GM19023 (cell line): ENCODE results near the gene KIFC1.
"Not testable (repeated sequence)": the region's sequence is repeated elsewhere in the genome, so short reads cannot be mapped to it uniquely, and the experiment has no call there.

Experiments
- ATAC-seq: cut with Tn5 transposase; IDR thresholded peaks from one replicate; pipeline ENCODE4 v1.9.1; 2021; ENCODE audit warnings: mild to moderate bottlenecking, moderate library complexity; ENCODE audit not compliant: unreplicated experiment

The KIFC1 gene

DNA sequence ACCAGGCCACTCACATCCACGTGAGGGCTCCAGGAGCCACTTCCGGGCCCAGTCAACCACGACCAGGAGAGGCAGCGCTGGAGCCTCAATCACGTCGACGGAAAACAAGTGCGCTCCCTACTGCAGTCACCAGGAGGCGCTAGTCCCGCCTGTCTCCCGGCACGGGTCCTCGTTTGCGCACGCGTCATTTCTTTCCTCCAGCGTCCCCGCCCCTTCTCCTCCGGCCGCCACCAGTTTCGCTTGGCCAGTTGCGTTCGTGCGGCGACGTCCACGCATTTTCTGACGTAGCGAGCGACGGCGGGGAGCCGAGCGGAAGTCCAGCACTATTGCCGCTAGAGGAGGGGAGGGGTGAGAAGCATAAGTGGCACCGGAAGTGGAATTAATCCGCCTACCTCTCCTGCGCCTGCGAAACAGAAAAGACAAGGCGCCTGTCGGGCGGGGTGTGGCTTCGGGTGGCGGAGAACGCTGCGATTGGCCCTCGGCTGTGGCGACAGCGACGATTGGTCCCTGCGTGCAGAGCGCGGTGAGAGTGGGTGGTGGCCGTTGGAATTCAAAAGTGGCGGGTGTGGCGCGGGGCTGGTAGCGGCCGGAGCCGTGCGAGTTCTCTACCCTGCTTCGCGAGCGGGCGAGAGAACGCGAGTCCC is at the start of gene KIFC1:
KIFC1 (plus strand) TSS at position 546 of the 644 bp plus-strand sequence. CDS start 163 bp downstream, outside the sequence.
- peak; percentile 89 for ATAC-seq

DNA sequence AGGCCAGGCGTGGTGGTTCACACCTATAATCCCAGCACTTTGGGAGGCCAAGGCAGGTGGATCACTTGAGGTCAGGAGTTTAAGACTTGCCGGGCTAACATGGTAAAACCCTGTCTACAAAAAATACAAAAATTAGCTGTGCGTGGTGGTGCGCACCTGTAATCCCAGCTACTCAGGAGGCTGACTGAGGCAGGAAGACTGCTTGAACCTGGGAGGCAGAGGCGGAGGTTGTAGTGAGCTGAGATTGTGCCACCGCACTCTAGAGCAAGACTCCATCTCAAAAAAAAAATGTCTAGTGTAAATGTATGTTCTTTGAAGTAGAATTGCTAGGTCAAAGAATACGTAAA is 48.0 kb upstream of the KIFC1 start:
- not testable (repeated sequence) for ATAC-seq

DNA sequence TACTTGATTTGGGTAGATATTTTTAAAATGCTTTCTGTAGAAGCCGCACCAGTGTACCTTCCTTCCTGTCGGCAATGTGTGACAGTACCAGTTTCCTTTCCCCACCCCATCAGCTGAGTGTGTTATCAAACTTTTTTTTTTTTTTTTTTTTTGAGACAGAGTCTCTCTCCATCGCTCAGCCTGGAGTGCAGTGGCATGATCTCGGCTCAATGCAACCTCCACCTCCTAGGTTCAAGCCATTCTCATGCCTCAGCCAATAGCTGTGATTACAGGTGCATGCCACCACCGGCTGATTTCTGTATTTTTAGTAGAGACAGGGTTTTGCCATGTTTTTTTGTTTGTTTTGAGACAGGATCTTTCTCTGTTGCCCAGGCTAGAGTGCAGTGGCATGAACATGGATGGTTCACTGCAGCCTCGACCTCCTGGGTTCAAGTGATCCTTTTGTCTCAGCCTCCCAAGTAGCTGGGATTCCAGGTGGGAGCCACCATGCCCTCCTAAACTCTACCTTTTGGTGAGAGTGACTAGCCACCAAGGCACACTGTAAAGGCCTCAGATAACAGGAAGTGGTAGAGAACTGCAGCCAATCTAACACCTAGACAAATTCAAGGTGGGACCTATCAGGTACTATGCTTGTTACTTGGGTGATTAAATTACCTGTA is 47.5 kb upstream of the KIFC1 start:
- no peak for ATAC-seq

DNA sequence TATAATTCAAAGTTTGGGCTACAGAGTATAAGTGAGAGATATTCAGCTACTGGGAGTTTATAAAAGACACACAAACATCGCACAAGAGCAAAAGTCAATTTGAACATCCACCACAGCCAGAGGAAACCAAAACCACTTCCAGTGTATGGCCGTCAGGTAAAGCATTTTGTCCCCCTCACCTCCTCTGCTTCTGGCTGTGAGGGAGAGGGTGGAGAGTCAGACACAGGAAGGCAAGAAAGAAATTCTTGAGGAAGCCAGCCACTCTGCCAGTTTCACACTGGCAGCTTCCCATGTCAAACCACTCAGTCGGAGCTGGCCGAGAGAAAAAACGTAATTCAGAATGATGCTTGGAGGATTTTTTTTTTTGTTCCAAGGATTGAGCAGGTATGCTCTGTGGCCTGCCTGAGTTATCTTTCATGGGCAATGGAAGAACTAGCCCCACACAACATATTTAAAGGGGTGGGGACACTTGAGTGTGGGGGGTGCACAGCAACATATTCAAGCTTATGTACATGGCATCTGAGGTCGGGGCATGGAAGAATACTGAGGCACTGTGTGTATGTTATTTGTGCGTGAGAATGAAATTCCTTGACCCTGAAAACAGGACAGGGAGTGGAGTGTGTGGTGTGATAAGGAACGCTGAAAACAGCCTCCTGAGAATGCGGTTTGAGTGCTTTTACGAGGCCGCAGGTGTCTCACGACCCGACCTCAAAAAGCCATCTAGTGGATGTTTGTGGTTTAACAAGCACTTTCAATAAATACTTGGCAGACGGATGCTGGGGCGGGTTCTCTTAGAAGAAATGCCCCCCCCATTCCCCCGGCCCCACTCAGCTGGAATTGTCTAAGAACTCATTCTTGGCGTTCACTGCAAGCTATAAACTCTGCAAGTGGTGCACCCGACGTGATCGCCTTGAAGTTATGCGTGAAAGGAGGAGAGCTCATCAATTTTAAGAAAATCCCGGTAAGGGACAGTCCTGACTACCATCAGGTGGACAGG is 46.6 kb upstream of the KIFC1 start:
- no peak for ATAC-seq

DNA sequence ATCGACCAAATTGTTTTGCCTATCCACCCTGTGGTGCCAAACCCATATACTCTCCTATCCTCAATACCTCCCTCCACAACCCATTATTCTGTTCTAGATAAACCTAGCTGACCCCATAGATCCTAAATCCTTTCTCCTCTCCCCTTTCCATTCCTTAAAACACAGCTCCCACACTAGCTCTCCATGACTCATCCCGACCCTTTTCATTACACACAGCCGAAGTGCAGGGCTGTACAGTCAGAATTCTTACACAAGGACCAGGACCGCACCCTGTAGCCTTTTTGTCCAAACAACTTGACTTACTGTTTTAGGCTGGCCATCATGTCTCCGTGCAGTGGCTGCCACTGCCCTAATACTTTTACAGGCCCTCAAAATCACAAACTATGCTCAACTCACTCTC is 44.7 kb upstream of the KIFC1 start:
- not testable (repeated sequence) for ATAC-seq

DNA sequence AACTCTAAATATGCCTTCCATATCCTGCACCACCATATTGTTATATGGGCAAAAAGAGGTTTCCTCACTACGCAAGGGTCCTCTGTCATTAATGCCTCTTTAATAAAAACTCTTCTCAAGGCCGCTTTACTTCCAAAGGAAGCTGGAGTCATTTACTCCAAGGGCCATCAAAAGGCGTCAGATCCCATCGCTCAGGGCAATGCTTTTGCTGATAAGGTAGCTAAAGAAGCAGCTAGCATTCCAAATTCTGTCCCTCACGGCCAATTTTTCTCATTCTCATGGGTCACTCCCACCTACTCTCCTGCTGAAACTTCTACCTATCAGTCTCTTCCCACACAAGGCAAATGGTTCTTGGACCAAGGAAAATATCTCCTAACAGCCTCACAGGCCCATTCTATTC is 43.8 kb upstream of the KIFC1 start:
- no peak for ATAC-seq

DNA sequence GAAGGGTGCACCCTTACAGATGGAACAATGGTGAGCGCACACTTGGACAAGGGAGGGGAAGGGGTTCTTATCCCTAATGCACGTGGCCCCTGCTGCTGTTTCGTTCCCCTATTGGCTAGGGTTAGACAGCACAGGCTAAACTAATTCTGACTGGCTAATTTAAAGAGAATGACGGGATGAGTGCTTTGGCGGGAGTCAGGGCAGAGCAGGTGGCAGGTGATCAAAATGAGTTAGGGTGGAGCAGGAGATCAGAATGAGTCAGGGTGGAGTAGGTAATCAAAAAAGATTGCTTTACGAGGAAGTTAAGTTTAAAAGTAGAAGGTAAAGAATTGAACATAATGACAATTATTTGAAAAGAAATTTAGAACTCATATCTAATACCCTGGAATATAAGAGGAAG is 35.8 kb upstream of the KIFC1 start:
- ATAC-seq, result not testable (repeated sequence)

- no peak for ATAC-seq
These were observed 35.3 kb upstream of the KIFC1 start for GRCh38 chr6:33356295-33356694.

DNA sequence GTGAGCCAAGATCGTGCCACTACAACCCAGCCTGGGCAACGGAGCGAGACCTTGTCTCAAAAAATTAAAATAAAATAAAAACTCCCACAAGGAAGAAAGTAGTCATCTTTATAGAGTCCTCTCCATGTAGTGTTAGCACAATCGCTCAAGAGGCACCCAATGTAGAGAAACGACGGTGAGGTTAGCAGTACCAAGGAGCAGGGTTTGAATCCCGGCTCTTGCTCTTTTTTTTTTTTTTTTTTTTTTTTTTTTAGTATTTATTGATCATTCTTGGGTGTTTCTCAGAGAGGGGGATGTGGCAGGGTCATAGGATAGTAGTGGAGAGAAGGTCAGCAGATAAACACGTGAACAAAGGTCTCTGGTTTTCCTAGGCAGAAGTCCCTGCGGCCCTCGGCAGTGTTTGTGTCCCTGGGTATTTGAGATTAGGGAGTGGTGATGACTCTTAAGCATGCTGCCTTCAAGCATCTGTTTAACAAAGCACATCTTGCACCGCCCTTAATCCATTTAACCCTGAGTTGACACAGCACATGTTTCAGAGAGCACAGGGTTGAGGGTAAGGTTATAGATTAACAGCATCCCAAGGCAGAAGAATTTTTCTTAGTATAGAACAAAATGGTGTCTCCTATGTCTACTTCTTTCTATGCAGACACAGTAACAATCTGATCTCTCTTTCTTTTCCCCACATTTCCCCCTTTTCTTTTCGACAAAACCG is 34.3 kb upstream of the KIFC1 start:
- not testable (repeated sequence) for ATAC-seq

GRCh38 chr6:33359331-33359730 is 32.3 kb upstream of the KIFC1 start:
- no peak for ATAC-seq

DNA sequence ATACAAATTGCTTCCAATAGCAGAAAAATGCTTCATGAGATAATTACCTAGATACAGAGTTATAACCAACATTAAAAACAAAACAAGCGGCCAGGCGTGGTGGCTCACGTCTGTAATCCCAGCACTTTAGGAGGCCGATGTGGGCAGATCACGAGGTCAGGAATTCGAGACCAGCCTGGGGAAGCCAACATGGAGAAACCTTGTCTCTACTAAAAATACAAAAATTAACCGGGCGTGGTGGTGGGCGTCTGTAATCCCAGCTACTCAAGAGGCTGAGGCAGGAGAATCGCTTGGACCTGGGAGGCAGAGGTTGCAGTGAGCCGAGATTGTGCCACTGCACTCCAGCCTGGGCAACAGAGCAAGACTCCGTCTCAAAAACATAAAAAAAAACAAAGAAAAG is 28.1 kb upstream of the KIFC1 start:
- not testable (repeated sequence) for ATAC-seq

GRCh38 chr6:33364475-33365205 is 27.0 kb upstream of the KIFC1 start:
- not testable (repeated sequence) for ATAC-seq

DNA sequence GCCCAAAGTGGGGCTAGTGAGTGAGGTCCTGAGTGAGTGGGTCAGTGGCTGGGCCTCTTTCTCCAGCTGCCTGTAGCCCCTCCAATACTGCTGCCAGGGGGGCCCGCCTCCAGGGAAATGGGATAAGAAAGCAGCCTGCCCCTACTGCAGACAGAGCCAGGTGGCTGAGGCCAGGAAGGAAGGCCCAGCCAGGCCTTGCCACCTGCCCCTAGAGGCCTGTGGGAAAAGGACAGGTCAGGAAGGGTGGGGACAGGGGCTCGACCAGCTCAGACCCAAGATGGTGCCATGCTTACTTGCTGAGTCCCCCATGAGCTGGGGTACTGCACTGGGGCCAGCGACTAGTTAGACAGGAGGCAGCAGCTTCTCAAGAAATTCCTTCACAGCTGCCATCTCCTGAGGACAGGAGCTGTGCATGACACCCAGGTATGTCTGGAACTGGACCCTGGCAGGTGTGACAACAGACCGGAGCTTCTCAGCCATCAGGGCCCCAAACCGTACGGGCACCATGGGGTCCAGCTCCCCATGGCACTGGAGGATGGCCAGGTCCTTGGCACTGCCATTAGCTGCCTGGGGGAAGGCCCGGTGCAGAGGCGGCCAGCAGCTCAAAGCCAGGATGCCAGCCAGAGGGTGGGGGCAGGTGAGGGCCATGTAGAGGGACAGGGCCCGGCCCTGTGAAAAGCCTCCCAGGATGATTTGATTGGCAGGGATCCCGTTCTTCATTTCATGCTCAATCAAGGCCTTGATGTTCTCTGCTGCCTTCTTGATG is 26.2 kb upstream of the KIFC1 start:
- not testable (repeated sequence) for ATAC-seq

DNA sequence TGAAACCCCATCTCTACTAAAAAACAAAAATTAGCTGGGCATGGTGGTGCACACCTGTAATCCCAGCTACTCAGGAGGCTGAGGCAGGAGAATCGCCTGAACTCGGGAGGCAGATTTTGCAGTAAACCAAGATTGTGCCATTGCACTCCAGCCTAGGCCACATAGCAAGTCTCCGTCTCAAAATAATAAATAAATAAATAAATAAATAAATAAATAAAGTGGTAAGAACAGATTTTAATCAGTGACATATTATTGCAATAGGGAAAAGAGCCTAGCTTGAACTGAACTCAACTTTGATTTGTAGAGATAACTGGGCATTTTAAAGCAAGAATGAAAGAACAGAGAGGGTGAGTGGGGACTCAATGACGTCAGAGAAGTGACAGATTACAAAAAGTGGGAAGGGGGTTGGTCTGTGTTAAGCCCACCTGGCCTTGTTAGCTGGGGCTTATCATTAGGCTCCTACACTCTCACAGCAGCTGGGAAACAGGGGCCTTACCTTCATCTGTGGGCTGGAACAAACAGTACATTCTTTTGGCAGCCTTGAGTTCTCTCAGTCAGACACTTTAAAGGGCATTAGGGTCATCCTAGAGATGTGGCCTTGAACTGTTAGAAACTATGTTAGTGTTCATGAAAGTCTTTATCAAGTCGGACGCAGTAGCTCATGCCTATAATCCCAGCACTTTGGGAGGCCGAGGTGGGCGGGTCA is 24.5 kb upstream of the KIFC1 start:
- no peak for ATAC-seq

DNA sequence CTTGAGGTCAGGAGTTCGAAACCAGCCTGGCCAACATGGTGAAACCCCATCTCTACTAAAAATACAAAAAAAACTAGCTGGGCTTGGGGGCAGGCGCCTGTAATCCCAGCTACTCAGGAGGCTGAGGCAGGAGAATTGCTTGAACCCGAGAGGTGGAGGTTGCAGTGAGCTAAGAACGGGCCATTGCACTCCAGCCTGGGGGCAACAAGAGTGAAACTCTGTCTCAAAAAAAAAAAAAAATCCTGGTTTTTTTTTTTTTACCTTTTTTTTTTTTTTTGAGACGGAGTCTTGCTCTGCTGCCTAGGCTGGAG is 24.0 kb upstream of the KIFC1 start:
- not testable (repeated sequence) for ATAC-seq

DNA sequence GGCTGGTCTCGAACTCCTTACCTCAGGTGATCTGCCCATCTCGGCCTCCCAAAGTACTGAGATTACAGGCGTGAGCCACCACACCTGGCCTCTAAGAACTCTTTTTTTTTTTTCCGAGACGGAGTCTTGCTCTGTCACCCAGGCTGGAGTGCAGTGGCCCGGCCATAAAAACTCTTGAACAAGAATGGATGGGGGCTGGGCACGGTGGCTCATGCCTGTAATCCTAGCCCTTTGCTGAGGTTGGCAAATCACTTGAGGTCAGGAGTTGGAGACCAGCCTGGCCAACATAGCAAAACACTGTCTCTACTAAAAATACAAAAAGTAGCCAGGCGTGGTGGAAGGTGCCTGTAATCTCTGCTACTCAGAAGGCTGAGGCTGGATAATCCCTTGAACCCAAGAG is 19.7 kb upstream of the KIFC1 start:
- ATAC-seq, result not testable (repeated sequence)

DNA sequence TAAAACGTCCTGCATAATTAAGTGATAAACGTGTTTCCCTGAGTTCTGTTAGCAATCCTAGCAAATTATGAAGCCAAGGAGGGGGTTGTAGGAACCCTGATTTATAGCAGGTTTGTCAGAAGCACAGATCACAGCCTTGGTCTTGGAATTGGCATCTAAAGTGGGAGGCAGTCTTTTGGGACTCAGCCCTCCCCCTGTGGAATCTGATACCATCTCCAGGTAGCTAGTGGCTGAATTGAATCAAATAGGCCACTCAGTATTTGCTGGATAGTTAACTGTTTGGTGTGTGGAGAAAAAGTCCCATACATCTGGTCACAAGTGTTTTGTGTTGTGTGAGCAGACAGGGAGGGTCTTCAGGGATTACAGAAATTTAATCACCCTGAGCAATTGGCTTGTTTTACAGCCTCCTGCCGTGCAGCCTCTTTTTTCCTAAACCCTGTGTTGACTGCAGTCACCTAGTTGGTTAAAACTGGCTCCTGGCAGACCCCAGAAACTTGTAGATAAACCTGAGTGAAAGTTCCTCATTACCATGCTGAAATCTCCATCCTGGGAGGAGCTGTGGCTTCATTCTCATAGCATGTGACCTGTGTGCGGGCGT is 19.0 kb upstream of the KIFC1 start:
- ATAC-seq, result no peak
